Effector CD4-positive, alpha-beta T cell (primary cell): ENCODE measurements around the gene ZNF235.
"Not testable (repeated sequence)": the region's sequence is repeated elsewhere in the genome, so short reads cannot be mapped to it uniquely, and the experiment has no call there.

Source experiments
- DNase-seq: peaks from one replicate; pipeline ENCODE4 v3.0.0-alpha.2; 2020
- total RNA-seq: gene quantifications from one replicate; lab custom pipeline; 2026; lab: John Stamatoyannopoulos, UW

Gene ZNF235
- 11.3 reads per million, percentile 34 among the genes with 10 or more reads in this experiment for total RNA-seq

- peak; percentile 50 for DNase-seq
Measured at GRCh38 chr19:44304659-44305193, at the start of gene ZNF235. ZNF235 (minus strand) TSS chr19:44305025; CDS start chr19:44303404, 1,621 bp downstream.

- DNase-seq = no peak
Measured at GRCh38 chr19:44346556-44346955, 41.7 kb upstream of the ZNF235 start.

GRCh38 chr19:44345959-44346358 lies 41.1 kb upstream of the ZNF235 start:
- no peak for DNase-seq

GRCh38 chr19:44344255-44344654 lies 39.4 kb upstream of the ZNF235 start:
- DNase-seq = no peak

- DNase-seq = no peak
Measured at GRCh38 chr19:44341794-44342193, 37.0 kb upstream of the ZNF235 start.

GRCh38 chr19:44334639-44335038 lies 29.8 kb upstream of the ZNF235 start:
- not testable (repeated sequence) for DNase-seq

GRCh38 chr19:44332145-44332544 lies 27.3 kb upstream of the ZNF235 start:
- DNase-seq = no peak

- no peak for DNase-seq
Measured at GRCh38 chr19:44315883-44316282, 11.1 kb upstream of the ZNF235 start.

- DNase-seq = no peak
Measured at GRCh38 chr19:44313231-44313630, 8.4 kb upstream of the ZNF235 start.

- no peak for DNase-seq
Measured at GRCh38 chr19:44308011-44308410, 3.2 kb upstream of the ZNF235 start.

GRCh38 chr19:44306283-44306682 lies 1.5 kb upstream of the ZNF235 start:
- DNase-seq = no peak

- DNase-seq = no peak
Measured at GRCh38 chr19:44305457-44305856, 632 bp upstream of the ZNF235 start.

GRCh38 chr19:44303976-44304568 lies 753 bp downstream of the ZNF235 start:
- DNase-seq = no peak

- no peak for DNase-seq
Measured at GRCh38 chr19:44303320-44303719, 1.5 kb downstream of the ZNF235 start.

- no peak for DNase-seq
Measured at GRCh38 chr19:44284968-44285367, 19.9 kb downstream of the ZNF235 start.

GRCh38 chr19:44282846-44283245 lies 22.0 kb downstream of the ZNF235 start:
- DNase-seq = no peak

- DNase-seq = no peak
Measured at GRCh38 chr19:44280916-44281315, 23.9 kb downstream of the ZNF235 start.

GRCh38 chr19:44278181-44278690 lies 26.6 kb downstream of the ZNF235 start:
- no peak for DNase-seq

GRCh38 chr19:44277331-44277730 lies 27.5 kb downstream of the ZNF235 start:
- no peak for DNase-seq

GRCh38 chr19:44260695-44261446 lies 44.0 kb downstream of the ZNF235 start:
- DNase-seq = no peak

- no peak for DNase-seq
Measured at GRCh38 chr19:44260343-44260681, 44.5 kb downstream of the ZNF235 start.

GRCh38 chr19:44258835-44259413 lies 45.9 kb downstream of the ZNF235 start:
- no peak for DNase-seq

- DNase-seq = no peak
Measured at GRCh38 chr19:44258136-44258535, 46.7 kb downstream of the ZNF235 start.
